GM10847 (cell line): ENCODE data around the gene C1QTNF6.

Experiments
- POLR2A ChIP-seq: IDR thresholded peaks from 2 replicates; pipeline ENCODE4 v1.6.1; 2011; ENCODE audit not compliant: insufficient read length; ENCODE audit errors: extremely low read depth

C1QTNF6 gene

GRCh38 chr22:37187891-37188761 lies at the start of gene C1QTNF6:
Gene C1QTNF6 (minus strand): TSS chr22:37188247. CDS start chr22:37188213, 34 bp downstream.
- no peak for TF ChIP-seq POLR2A

- no peak for TF ChIP-seq POLR2A
Measured at GRCh38 chr22:37235897-37236607, 48.0 kb upstream of the C1QTNF6 start.

DNA sequence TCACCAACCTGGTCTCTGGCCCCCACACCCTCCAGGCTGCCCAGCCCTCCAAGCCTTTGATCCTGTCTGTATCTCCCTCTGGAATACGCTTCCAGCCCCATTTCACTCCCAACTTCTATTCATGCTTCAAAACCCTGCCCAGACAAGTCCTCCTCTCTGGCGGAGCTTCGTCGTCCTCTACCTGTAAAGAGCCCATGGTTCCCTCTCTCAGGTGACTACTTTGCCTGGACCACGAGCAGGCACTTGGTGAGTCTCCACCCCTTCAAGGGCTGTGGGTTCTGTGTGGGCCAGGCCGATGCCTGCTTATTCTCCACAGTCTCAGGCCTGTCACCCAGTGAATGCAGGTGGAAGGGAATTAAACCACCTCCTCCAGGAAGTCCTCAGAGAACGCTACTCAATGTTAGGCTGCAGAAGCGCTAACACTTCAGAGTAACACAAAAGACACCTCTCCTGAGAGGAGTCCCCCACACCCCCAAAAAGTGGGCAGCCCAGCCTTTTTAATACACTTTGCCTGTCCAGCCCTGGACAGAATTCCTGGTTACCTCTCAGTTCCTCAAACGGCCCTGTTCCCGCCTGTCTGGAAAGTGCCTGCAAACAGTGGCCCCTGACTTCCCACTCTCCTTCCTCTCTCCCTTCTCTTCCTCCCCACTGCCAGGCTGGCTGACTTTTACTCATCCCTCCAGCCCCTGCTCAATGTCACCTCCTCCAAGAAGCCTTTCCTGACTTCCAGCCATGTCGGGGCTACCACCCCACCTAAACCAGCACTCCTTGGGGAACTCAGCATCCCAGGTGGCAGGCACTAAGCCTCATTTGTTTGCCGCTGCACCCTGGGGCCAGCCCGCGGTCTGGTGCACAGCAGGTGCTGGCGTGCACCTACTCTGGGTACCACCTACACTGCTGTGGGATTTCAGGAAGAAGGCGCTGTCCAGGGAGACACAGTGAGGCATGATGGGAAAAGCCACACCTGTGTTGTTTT lies 47.0 kb upstream of the C1QTNF6 start:
- TF ChIP-seq POLR2A: no peak

- no peak for TF ChIP-seq POLR2A
Measured at GRCh38 chr22:37233751-37234631, 45.9 kb upstream of the C1QTNF6 start.

GRCh38 chr22:37232140-37232998 lies 44.3 kb upstream of the C1QTNF6 start:
- TF ChIP-seq POLR2A: no peak

DNA sequence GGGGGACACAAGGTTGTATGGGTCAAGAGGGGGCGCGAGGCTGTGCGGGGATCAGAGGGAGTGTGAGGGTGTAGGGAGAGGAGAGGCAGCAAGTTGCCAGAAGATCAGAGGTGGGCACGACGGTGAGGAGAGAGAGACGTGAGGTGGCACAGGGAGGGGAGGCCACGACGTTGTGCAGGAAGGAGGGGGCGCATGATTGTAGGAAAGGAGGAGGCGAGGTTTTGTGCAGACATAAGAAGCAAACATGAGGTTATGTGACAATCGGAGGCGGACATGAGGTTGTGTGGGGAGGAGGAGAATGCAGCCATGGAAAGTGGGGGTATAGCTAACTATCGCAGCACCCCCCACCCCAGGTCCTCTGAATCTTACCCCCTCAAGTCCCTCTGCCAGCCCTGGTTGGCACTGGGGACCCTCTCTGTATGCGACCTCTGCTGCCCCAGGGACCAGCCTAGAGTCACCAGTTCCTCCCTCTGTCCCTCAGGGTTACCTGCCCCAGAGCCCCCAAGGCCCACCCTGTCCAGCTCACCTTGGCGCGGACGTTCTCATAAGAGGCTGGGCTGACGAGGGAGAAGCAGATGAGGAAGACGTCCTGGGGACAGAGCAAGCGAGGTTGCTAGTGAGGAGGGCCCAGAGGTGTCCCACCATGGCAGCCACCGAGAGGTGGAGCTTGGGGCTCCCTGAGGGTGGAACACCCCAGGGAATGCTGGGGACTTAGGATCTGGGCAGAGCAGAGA lies 43.5 kb upstream of the C1QTNF6 start:
- TF ChIP-seq POLR2A: no peak

DNA sequence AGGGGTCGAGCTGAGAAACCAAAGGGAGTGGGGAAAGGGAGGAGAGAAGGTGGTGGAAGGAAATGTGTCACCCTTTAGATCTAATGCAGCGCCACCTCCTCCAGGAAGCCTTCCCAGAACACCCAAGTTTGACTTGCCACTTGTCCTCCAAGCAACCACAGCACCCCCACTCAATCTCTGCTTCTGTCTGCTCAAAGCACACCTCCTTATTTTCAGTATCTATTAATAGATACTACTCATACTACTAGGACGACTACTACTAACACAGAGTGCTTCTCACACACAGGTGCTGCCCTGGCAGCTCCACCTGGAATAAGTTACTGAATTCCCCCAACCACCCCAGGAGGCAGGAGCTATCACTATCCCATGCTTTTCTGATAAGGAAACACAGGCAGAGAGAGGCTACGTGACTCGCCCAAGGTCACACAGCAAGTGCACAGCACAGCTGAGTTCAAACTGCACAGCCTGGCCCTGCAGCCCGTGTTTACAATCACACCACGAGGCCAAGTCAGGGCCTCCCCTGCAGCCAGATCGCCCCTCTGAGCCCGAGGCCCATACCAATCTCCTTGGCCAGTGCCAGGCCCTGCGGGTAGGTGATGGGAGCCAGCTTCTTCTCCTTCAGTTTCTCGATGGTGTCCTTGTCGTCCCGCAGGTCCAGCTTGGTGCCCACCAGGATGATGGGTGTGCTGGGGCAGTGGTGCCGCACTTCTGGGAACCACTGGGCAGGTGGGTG lies 42.8 kb upstream of the C1QTNF6 start:
- TF ChIP-seq POLR2A: no peak

GRCh38 chr22:37229805-37230672 lies 42.0 kb upstream of the C1QTNF6 start:
- no peak for TF ChIP-seq POLR2A

DNA sequence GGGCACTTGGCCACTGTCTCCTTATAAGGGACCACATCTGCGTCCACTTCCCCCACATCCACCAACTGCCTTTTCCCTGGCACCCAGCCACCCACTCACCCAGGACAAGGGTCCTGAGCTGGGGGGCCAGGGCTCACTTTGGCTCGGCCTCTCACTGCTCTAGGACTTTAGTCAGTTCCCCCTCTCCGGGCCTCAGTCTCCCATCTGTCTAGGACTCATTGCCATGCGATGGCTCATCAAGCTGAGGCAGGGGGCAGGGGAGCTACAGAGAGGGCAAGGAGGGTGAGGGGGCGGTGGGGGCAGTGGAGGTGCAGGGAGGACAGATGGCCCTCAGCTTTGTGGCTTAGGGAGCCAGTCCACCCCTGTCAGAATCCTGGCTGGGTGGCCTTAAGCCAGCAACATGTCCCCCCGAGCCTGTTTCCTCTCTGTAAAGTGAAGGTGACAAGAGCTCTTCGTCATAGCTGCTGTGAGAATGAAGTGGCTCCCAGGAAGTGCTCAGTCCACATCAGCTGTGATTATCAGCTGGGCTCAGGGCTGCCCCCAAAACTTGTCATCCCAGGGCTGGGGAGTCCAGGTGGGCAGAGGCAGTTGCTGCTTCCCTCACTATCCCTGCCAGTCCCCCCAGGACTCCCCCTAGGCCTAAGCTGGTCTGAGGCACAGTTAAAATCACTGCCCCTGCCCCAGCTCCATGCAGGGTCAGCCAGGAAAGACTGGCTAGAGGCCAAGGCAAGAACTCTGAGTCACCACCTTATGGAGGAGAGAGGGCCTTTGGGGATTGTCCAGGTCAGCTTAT lies 41.2 kb upstream of the C1QTNF6 start:
- no peak for TF ChIP-seq POLR2A
